Measurements from ENCODE around the gene ZNF597. TPM values are rescaled to one million over a fixed set of nuclear protein-coding genes. Genes with fewer than 3 reads are reported as not detected.

ZNF597 gene
- total RNA-seq, 4 donors from 2014 or later: 1.1 to 3.3 (median 1.8) TPM

DNA sequence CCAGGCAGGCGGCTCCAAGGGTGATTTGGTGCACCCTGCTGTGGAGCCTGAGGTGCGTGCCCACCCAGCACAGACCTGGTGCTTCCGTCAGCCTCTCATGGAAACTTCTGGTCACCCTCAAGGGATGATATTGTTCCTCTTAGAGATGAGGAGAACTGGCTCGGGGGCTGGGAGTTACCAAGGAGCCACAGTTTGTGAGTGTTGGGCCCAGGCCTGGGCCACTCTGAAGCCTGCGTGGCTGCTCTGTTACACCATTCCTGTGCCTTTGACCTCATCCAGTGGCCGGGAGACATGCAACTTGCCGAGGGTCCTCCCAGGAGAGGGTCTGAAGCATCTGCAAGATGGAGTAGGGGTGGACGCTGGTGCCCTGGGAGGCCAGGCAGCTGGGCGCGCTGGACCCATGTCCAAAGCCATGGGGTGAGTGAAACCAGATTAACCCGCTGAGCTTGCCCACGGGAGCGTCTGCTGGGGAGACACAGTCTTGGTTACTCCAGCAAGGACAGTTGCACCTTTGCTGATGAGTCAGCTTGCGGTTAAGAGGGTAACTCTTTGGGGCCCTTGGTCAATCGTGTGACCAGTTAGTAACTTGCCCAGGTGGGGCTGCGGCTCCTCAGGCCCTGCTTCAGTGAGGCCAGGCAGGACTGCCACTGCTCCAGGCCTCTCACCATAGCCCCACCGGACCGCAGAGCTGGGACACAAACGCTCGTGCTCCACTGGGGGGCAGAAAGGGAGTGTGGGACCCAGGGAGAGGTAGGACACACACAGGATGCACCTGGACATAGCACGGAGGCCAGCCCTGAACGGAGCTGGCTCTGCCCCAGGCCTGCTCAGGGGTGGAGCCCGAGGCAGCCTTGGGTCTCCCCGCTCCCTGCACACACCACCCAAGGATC lies 44.5 kb upstream of the ZNF597 start:
- H3K4me3 ChIP-seq: no peak overlapping the region
- H3K27me3 ChIP-seq: no peaks in the 10 kb centered on the region
- H3K36me3 ChIP-seq: peaks cover 0 to 41% (median 0%) of the 10 kb centered on the region in 3 donors
- H3K4me1 ChIP-seq: no peaks in the 10 kb centered on the region
- H3K9me3 ChIP-seq: no peaks in the 10 kb centered on the region
- peak in 1 of 3 donors; percentile 49 for DNase-seq
- no peak overlapping the region for H3K27ac ChIP-seq
- TF ChIP-seq, protein P1, sequence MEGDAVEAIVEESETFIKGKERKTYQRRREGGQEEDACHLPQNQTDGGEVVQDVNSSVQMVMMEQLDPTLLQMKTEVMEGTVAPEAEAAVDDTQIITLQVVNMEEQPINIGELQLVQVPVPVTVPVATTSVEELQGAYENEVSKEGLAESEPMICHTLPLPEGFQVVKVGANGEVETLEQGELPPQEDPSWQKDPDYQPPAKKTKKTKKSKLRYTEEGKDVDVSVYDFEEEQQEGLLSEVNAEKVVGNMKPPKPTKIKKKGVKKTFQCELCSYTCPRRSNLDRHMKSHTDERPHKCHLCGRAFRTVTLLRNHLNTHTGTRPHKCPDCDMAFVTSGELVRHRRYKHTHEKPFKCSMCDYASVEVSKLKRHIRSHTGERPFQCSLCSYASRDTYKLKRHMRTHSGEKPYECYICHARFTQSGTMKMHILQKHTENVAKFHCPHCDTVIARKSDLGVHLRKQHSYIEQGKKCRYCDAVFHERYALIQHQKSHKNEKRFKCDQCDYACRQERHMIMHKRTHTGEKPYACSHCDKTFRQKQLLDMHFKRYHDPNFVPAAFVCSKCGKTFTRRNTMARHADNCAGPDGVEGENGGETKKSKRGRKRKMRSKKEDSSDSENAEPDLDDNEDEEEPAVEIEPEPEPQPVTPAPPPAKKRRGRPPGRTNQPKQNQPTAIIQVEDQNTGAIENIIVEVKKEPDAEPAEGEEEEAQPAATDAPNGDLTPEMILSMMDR (IDR thresholded peaks at IDR 0.05): no peak
- no peak for TF ChIP-seq POLR2A (IDR thresholded peaks at IDR 0.05)

DNA sequence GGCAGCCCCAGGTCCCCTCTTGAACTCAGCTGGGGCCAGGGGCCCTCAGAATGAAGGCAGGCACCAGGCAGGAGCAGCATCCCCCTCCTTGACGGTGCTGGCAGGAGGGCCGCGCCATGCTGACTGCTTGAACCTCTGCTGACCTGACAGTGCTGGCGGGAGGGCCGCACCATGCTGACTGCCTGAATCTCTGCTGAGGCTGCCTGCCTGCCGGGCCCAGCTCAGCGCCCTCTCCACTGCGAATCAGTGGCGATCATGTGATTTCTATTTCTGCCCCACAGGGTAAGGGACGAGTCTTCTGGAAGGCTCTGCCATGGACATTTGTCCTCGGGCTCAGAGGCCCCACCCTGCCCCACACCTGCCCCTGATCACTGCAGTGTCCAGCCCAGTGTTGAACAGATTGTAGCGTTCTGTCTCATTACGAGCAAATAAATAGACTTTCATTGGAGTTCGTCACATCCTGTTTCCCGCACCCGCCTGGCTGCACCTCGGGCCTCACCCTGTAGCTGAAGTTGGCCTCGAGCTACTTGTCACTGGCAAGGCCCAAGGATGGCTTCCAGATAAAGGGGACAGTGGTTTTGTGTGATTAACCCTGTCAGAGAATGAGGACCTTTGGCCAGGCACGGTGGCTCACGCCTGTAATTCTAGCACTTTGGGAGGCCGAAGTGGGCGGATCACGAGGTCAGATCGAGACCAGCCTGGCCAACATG lies 43.4 kb upstream of the ZNF597 start:
- Histone ChIP-seq H3K9me3 (no peaks in the 10 kb centered on the region), H3K4me1 (no peaks in the 10 kb centered on the region), H3K27me3 (no peaks in the 10 kb centered on the region), H3K27ac (no peak overlapping the region), H3K4me3 (no peak overlapping the region), H3K36me3 (peaks cover 0 to 52% (median 0%) of the 10 kb centered on the region in 3 donors)
- TF ChIP-seq POLR2A (IDR thresholded peaks at IDR 0.05): no peak
- TF ChIP-seq, protein P1 (IDR thresholded peaks at IDR 0.05): no peak
- peak in 1 of 3 donors; percentile 48 for DNase-seq

DNA sequence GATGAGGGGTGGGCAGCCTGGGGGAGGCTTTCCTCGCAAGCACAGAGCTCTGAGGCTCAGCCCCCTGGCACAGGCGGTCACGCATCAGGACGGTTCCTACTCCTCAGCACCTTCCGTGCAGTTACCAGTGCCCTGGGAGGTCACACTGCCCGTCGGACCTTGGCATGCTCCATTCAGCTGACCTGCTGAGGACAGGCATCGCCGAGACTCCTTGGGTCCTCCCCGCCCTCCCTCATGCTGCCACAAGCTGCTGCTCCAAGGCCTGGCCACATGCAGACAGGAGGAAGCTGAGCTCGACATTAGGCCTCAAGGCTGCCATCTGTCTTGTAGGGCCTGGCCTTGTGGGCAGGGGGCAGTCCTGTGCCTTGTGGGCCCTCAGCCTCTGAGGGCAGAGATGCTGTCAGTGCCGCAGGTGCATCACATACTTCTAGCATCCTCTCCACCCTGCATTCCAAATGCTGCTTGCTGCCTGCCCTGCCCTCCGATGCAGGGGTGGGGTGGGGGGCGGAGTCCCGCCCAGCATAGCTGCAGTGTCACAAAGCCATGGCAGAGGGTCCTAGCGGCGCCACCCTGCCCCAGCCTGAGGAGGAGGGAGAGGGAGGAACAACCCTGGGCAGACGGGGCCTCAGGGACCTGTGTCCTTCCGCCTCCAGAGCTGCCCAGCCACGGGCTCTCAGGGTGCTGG lies 42.7 kb upstream of the ZNF597 start:
- no peak for DNase-seq
- H3K9me3 ChIP-seq: no peaks in the 10 kb centered on the region
- no peaks in the 10 kb centered on the region for H3K4me1 ChIP-seq
- no peak overlapping the region for H3K4me3 ChIP-seq
- H3K27me3 ChIP-seq: no peaks in the 10 kb centered on the region
- no peak overlapping the region for H3K27ac ChIP-seq
- peaks cover 0 to 59% (median 0%) of the 10 kb centered on the region in 3 donors for H3K36me3 ChIP-seq
- TF ChIP-seq POLR2A (IDR thresholded peaks at IDR 0.05): no peak
- TF ChIP-seq, protein P1 (IDR thresholded peaks at IDR 0.05): no peak

DNA sequence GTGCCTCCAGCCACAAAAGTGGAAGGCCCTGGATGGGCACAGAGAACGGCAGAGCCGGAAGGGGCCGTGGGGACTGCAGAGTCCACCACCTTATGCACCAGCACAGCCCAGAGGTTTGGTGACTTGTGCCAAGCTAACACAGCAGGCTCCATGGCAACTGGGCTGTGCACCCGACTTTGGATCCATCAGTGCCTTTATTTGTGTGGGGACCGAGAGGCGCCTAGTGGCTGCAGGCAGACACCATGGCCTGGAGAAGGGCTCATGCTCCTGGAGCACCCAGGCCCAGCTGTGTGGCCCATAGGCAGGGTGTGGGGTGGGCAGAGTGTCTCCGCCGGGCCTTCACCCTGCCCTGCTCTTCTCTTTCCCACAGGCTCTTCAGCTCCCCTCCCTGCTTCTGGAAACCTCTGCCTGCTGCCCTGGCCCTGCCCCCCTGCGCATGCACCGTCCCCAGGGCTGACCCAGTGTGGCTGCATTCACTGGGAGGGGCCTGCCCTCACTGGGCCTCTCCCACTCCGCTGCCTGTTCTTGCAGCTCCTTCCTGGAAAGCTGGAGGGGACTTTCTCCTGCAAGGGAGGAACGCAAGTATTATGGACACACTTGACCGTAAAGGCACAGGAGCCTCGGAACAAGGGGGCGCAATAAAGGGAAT lies 41.9 kb upstream of the ZNF597 start:
- TF ChIP-seq, protein P1 (IDR thresholded peaks at IDR 0.05): no peak
- TF ChIP-seq POLR2A (IDR thresholded peaks at IDR 0.05): no peak
- H3K4me3 ChIP-seq: no peak overlapping the region
- no peaks in the 10 kb centered on the region for H3K4me1 ChIP-seq
- H3K27ac ChIP-seq: no peak overlapping the region
- no peak for DNase-seq
- H3K27me3 ChIP-seq: no peaks in the 10 kb centered on the region
- H3K36me3 ChIP-seq: peaks cover 0 to 65% (median 0%) of the 10 kb centered on the region in 3 donors
- no peaks in the 10 kb centered on the region for H3K9me3 ChIP-seq

Measured in Peyer's patch (tissue), 4 donors.